ENCODE data around the gene SERF2.

DNA sequence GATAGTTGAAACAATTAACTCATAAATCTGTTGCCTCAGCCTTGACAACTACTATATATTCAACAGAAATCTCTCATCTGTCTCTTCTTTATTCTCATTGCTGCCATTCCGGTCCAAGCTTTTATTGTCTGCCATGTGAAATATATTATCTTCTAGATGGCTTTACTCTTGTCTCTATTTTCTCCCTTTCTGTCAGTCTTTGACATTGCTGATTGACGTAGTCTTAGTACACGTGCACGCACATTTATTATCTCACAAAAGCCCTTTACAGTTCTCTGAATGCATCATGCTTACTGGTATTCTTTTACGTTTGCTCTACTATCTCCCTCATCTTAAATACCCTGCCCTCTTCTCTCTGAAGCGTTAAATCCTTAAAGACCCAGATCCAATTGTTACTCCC lies 40.2 kb upstream of the SERF2 start:
- TF ChIP-seq POLR2A (IDR thresholded peaks at IDR 0.05) = no peak
- TF ChIP-seq, protein P1, sequence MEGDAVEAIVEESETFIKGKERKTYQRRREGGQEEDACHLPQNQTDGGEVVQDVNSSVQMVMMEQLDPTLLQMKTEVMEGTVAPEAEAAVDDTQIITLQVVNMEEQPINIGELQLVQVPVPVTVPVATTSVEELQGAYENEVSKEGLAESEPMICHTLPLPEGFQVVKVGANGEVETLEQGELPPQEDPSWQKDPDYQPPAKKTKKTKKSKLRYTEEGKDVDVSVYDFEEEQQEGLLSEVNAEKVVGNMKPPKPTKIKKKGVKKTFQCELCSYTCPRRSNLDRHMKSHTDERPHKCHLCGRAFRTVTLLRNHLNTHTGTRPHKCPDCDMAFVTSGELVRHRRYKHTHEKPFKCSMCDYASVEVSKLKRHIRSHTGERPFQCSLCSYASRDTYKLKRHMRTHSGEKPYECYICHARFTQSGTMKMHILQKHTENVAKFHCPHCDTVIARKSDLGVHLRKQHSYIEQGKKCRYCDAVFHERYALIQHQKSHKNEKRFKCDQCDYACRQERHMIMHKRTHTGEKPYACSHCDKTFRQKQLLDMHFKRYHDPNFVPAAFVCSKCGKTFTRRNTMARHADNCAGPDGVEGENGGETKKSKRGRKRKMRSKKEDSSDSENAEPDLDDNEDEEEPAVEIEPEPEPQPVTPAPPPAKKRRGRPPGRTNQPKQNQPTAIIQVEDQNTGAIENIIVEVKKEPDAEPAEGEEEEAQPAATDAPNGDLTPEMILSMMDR (IDR thresholded peaks at IDR 0.05) = no peak

Measured in testis (tissue), 2 donors.